Naive thymus-derived CD4-positive, alpha-beta T cell (primary cell): ENCODE results near the gene JRKL. TPM values are rescaled to one million over a fixed set of nuclear protein-coding genes. Genes with fewer than 3 reads are reported as not detected.
A peak's percentile ranks its signal among the peaks of the same experiment; 100 is the strongest.

Experiments used
- ATAC-seq: fragments of 150-1000 bp; cut with Tn5 transposase; 2 replicates; pipeline ENCODE4 v1.10.0; 2021; ENCODE audit warnings: mild to moderate bottlenecking, moderate library complexity
- CTCF ChIA-PET: fragments of 350-600 bp; sonication (Branson Sonifier 250); formaldehyde crosslinking; loops from one replicate; lab custom pipeline; 2021; ENCODE audit warnings: antibody characterized with exemption; lab: Charles Lee
- POLR2A ChIA-PET: fragments of 350-600 bp; sonication (Branson Sonifier 250); formaldehyde crosslinking; loops from one replicate; lab custom pipeline; 2021; ENCODE audit warnings: antibody characterized with exemption, inconsistent platforms; lab: Charles Lee
- DNase-seq, 9 donors: peaks; one replicate each; pipeline versions ENCODE4 v3.0.0 to v3.0.0-alpha.2; 2020 to 2022; ENCODE audit warnings: mixed read lengths in 1 of 9
- H3K27ac ChIP-seq: one replicate; pipeline ENCODE4 v1.7.0; 2013; ENCODE audit warnings: mild to moderate bottlenecking, low read depth, low read length, moderate library complexity
- H3K27me3 ChIP-seq, 2 donors: one replicate each; pipeline ENCODE4 v1.7.0; 2013; ENCODE audit warnings: low read length in 2 of 2, mild to moderate bottlenecking in 2 of 2, moderate library complexity in 2 of 2; ENCODE audit not compliant: control insufficient read depth in 2 of 2, insufficient read depth in 2 of 2
- H3K36me3 ChIP-seq, 3 experiments: 1 replicate in 2 of 3; 2 replicates in 1 of 3; pipeline ENCODE4 v1.7.0; 2013; ENCODE audit warnings: low read length in 3 of 3, mild to moderate bottlenecking in 3 of 3, moderate library complexity in 1 of 3; ENCODE audit not compliant: insufficient read depth in 3 of 3, control insufficient read depth in 2 of 3
- H3K4me1 ChIP-seq, 2 donors: one replicate each; pipeline ENCODE4 v1.7.0; 2013; ENCODE audit warnings: low read length in 2 of 2, mild to moderate bottlenecking in 2 of 2, moderate library complexity in 1 of 2; ENCODE audit not compliant: control insufficient read depth in 2 of 2, insufficient read depth in 2 of 2
- H3K4me3 ChIP-seq: 2 replicates; pipeline ENCODE4 v1.7.0; 2013; ENCODE audit warnings: mild to moderate bottlenecking, low read length
- H3K9me3 ChIP-seq, 3 experiments: 1 replicate in 2 of 3; 2 replicates in 1 of 3; pipeline ENCODE4 v1.7.0; 2013; ENCODE audit warnings: low read length in 3 of 3; ENCODE audit not compliant: control insufficient read depth in 2 of 3
- H3K27ac Mint-ChIP-seq, 9 donors: one replicate each; pipeline ENCODE4 v1.8.0; 2020 to 2022; ENCODE audit warnings: mixed read lengths in 9 of 9, mild to moderate bottlenecking in 8 of 9, moderate library complexity in 5 of 9, inconsistent platforms in 2 of 9
- H3K27me3 Mint-ChIP-seq, 5 donors: one replicate each; pipeline ENCODE4 v1.8.0; 2021 to 2022; ENCODE audit warnings: mixed read lengths in 5 of 5, mild to moderate bottlenecking in 1 of 5
- H3K36me3 Mint-ChIP-seq, 5 donors: one replicate each; pipeline ENCODE4 v1.8.0; 2020 to 2022; ENCODE audit warnings: mixed read lengths in 5 of 5, mild to moderate bottlenecking in 3 of 5, inconsistent platforms in 1 of 5
- H3K4me1 Mint-ChIP-seq, 7 donors: one replicate each; pipeline ENCODE4 v1.8.0; 2020 to 2022; ENCODE audit warnings: mixed read lengths in 7 of 7, mild to moderate bottlenecking in 3 of 7, inconsistent platforms in 1 of 7
- H3K4me3 Mint-ChIP-seq, 10 donors: one replicate each; pipeline ENCODE4 v1.8.0; 2020 to 2022; ENCODE audit warnings: mild to moderate bottlenecking in 10 of 10, mixed read lengths in 10 of 10, moderate library complexity in 6 of 10, inconsistent platforms in 2 of 10
- H3K9me3 Mint-ChIP-seq, 11 donors: one replicate each; pipeline ENCODE4 v1.8.0; 2020 to 2022; ENCODE audit warnings: mixed read lengths in 11 of 11, mild to moderate bottlenecking in 4 of 11, inconsistent platforms in 1 of 11, moderate library complexity in 1 of 11
- intact Hi-C, 2 donors: fragments of 100-400 bp; cut with micrococcal nuclease; formaldehyde crosslinking; loops; one replicate each; pipeline ENCODE4 v1.15.1; 2023
- polyA plus RNA-seq, 2 donors: library from polyadenylated mRNA; unstranded; fragments of 300-500 nt; fragmentation: Illumina TruSeq; gene quantifications; one replicate each; pipeline ENCODE4 v1.2.3, GENCODE V29; 2021
- total RNA-seq, 6 experiments: library from RNA in 5 of 6; stranded (reverse) in 5 of 6; gene quantifications; 1 replicate in 5 of 6; 2 replicates in 1 of 6; pipeline ENCODE4 v1.2.3 and lab custom pipeline; 2021 to 2026

Gene JRKL
- total and polyA plus RNA-seq, 7 experiments from 2014 or later, result 5.4 to 17.3 (median 5.7) TPM

- Mint-ChIP-seq H3K4me1 (peaks cover 36 to 73% (median 66%) of the 10 kb centered on the region in 7 donors), H3K36me3 (peaks cover 2 to 25% (median 14%) of the 10 kb centered on the region in 5 donors), H3K4me3 (peak overlapping the region; percentile 84 to 99 (median 94)), H3K27ac (peak overlapping the region; percentile 71 to 97 (median 91)), H3K9me3 (peaks cover 0 to 11% (median 3%) of the 10 kb centered on the region in 11 donors), H3K27me3 (no peaks in the 10 kb centered on the region)
- DNase-seq (no peak), ATAC-seq (peak; percentile 65)
- ChIA-PET POLR2A (interaction anchor here (0.6 to 2.1 kb wide), 16 partner anchors 14 to 1416 kb away, joined by 3 to 13 read pairs (median 5); partner anchors contain the start of genes CEP57, CWC15, FAM76B and KDM4D), CTCF (interaction anchor here (0.7 to 2.2 kb wide), 11 partner anchors 7 to 1066 kb away, joined by 3 to 10 read pairs (median 4); partner anchors contain the start of gene MAML2)
- Histone ChIP-seq H3K9me3 (no peaks in the 10 kb centered on the region), H3K36me3 (peaks cover 0 to 4% (median 0%) of the 10 kb centered on the region in 3 experiments), H3K4me1 (peaks cover 18% of the 10 kb centered on the region in 2 donors), H3K27me3 (no peaks in the 10 kb centered on the region), H3K4me3 (peak overlapping the region; percentile 66), H3K27ac (peak overlapping the region; percentile 86)
- intact Hi-C loops, result loop anchor here (1.0 to 5.0 kb wide), 13 partner anchors 46 to 1416 kb away; partner anchors contain the start of genes CEP57 (in 1 of the 2), CWC15 (in 1 of the 2), ENDOD1 (in 1 of the 2) and FAM76B (in 1 of the 2)
These were observed 708 bp upstream of the JRKL start for GRCh38 chr11:96388891-96389719.

- Histone ChIP-seq H3K4me1 (peaks cover 17 to 18% of the 10 kb centered on the region in 2 donors), H3K4me3 (peak overlapping the region; percentile 66), H3K36me3 (peaks cover 0 to 4% (median 0%) of the 10 kb centered on the region in 3 experiments), H3K27ac (peak overlapping the region; percentile 86), H3K9me3 (no peaks in the 10 kb centered on the region), H3K27me3 (no peaks in the 10 kb centered on the region)
- H3K4me1 Mint-ChIP-seq, result peaks cover 26 to 60% (median 55%) of the 10 kb centered on the region in 7 donors
- H3K9me3 Mint-ChIP-seq, result peaks cover 0 to 11% (median 3%) of the 10 kb centered on the region in 11 donors
- no peaks in the 10 kb centered on the region for H3K27me3 Mint-ChIP-seq
- H3K27ac Mint-ChIP-seq, result peak overlapping the region; percentile 71 to 97 (median 91)
- intact Hi-C loops, result loop anchor here (1.0 to 5.0 kb wide), 13 partner anchors 47 to 1898 kb away; partner anchors contain the start of genes ANKRD49 (in 1 of the 2), CWC15 (in 1 of the 2), ENDOD1 (in 1 of the 2) and FUT4 (in 1 of the 2)
- H3K4me3 Mint-ChIP-seq, result peak overlapping the region; percentile 84 to 99 (median 94)
- ChIA-PET POLR2A (interaction anchor here (0.6 to 2.1 kb wide), 7 partner anchors 12 to 1417 kb away, joined by 3 to 13 read pairs (median 4); partner anchors contain the start of genes CEP57, CWC15, FAM76B and KDM4D), CTCF (interaction anchor here (1.0 to 1.5 kb wide), 4 partner anchors 9 to 558 kb away, joined by 3 to 7 read pairs (median 4); partner anchors contain the start of gene MAML2)
- no peak for DNase-seq
- H3K36me3 Mint-ChIP-seq, result peaks cover 0 to 20% (median 11%) of the 10 kb centered on the region in 5 donors
- no peak for ATAC-seq
These were observed 627 bp downstream of the JRKL start for GRCh38 chr11:96390488-96390792.

- Histone ChIP-seq H3K4me3 (no peak overlapping the region), H3K4me1 (peaks cover 17 to 18% of the 10 kb centered on the region in 2 donors), H3K27ac (no peak overlapping the region), H3K27me3 (no peaks in the 10 kb centered on the region), H3K36me3 (peaks cover 0 to 4% (median 0%) of the 10 kb centered on the region in 3 experiments), H3K9me3 (no peaks in the 10 kb centered on the region)
- CTCF ChIA-PET, result no interaction called here
- Mint-ChIP-seq H3K27me3 (no peaks in the 10 kb centered on the region), H3K4me3 (peak overlapping the region in 7 of 10 donors; percentile 4 to 99 (median 25)), H3K4me1 (peaks cover 26 to 49% (median 46%) of the 10 kb centered on the region in 7 donors), H3K9me3 (peaks cover 0 to 11% (median 3%) of the 10 kb centered on the region in 11 donors), H3K27ac (peak overlapping the region in 2 of 9 donors; percentile 3 to 48), H3K36me3 (peaks cover 0 to 20% (median 11%) of the 10 kb centered on the region in 5 donors)
- intact Hi-C loops, result loop anchor here (2.0 to 5.0 kb wide), 7 partner anchors 35 to 1900 kb away; partner anchors contain the start of genes ANKRD49 (in 1 of the 2), FUT4 (in 1 of the 2), MRE11 (in 1 of the 2) and SRSF8 (in 1 of the 2)
- ATAC-seq, result no peak
- no peak for DNase-seq
- POLR2A ChIA-PET, result interaction anchor here (0.6 kb wide), 1 partner anchor 316 kb away, joined by 3 read pairs; no protein-coding TSS in a partner anchor
These were observed 2.0 kb downstream of the JRKL start for GRCh38 chr11:96391698-96392307.

- Histone ChIP-seq H3K36me3 (peaks cover 0 to 4% (median 0%) of the 10 kb centered on the region in 3 experiments), H3K4me3 (no peak overlapping the region), H3K4me1 (peaks cover 9 to 13% of the 10 kb centered on the region in 2 donors), H3K27me3 (no peaks in the 10 kb centered on the region), H3K9me3 (no peaks in the 10 kb centered on the region), H3K27ac (no peak overlapping the region)
- H3K27ac Mint-ChIP-seq, result peak overlapping the region in 2 of 9 donors; percentile 0 to 60
- peaks cover 0 to 11% (median 3%) of the 10 kb centered on the region in 11 donors for H3K9me3 Mint-ChIP-seq
- H3K4me3 Mint-ChIP-seq, result no peak overlapping the region
- POLR2A ChIA-PET, result interaction anchor here (0.8 to 1.9 kb wide), 6 partner anchors 51 to 604 kb away, joined by 3 to 8 read pairs (median 5); partner anchors contain the start of genes FAM76B and MAML2
- intact Hi-C loops, result loop anchor here (1.0 to 5.0 kb wide), 10 partner anchors 33 to 1902 kb away; partner anchors contain the start of genes ANKRD49 (in 1 of the 2), FUT4 (in 1 of the 2), MRE11 (in 1 of the 2) and SRSF8 (in 1 of the 2)
- peaks cover 11 to 31% (median 26%) of the 10 kb centered on the region in 7 donors for H3K4me1 Mint-ChIP-seq
- H3K36me3 Mint-ChIP-seq, result peaks cover 0 to 20% (median 11%) of the 10 kb centered on the region in 5 donors
- CTCF ChIA-PET, result interaction anchor here (0.6 to 2.8 kb wide), 21 partner anchors 8 to 1445 kb away, joined by 3 to 43 read pairs (median 5); partner anchors contain the start of genes FAM76B and MAML2
- no peak for ATAC-seq
- DNase-seq, result peak in 5 of 9 donors; percentile 12 to 42 (median 35)
- no peaks in the 10 kb centered on the region for H3K27me3 Mint-ChIP-seq
These were observed 4.0 kb downstream of the JRKL start for GRCh38 chr11:96393753-96394348.

- H3K4me1 ChIP-seq, result peaks cover 6 to 10% of the 10 kb centered on the region in 2 donors
- peaks cover 0 to 11% (median 3%) of the 10 kb centered on the region in 11 donors for H3K9me3 Mint-ChIP-seq
- H3K4me3 Mint-ChIP-seq, result no peak overlapping the region
- peaks cover 0 to 4% (median 0%) of the 10 kb centered on the region in 3 experiments for H3K36me3 ChIP-seq
- H3K27me3 ChIP-seq, result no peaks in the 10 kb centered on the region
- H3K4me3 ChIP-seq, result no peak overlapping the region
- no peak overlapping the region for H3K27ac ChIP-seq
- DNase-seq (no peak), ATAC-seq (no peak)
- peaks cover 0 to 20% (median 11%) of the 10 kb centered on the region in 5 donors for H3K36me3 Mint-ChIP-seq
- peaks cover 8 to 29% (median 25%) of the 10 kb centered on the region in 7 donors for H3K4me1 Mint-ChIP-seq
- intact Hi-C loops, result loop anchor here (2.0 to 5.0 kb wide), 4 partner anchors 32 to 1902 kb away; partner anchors contain the start of genes ANKRD49 (in 1 of the 2), FUT4 (in 1 of the 2), MRE11 (in 1 of the 2) and SRSF8 (in 1 of the 2)
- H3K27me3 Mint-ChIP-seq, result no peaks in the 10 kb centered on the region
- ChIA-PET POLR2A (interaction anchor here (0.7 kb wide), 1 partner anchor 461 kb away, joined by 4 read pairs; no protein-coding TSS in a partner anchor), CTCF (interaction anchor here (0.7 to 2.8 kb wide), 15 partner anchors 9 to 1446 kb away, joined by 3 to 43 read pairs (median 5); partner anchors contain the start of gene FAM76B)
- no peaks in the 10 kb centered on the region for H3K9me3 ChIP-seq
- peak overlapping the region in 2 of 9 donors; percentile 0 to 39 for H3K27ac Mint-ChIP-seq
These were observed 5.0 kb downstream of the JRKL start for GRCh38 chr11:96394773-96395172.
